GM18526 (cell line): Measurements from ENCODE around the gene PTTG1IP.

Experiments used
- POLR2A ChIP-seq: IDR thresholded peaks from 3 replicates; pipeline ENCODE4 v1.6.1; 2011; ENCODE audit not compliant: insufficient read length; ENCODE audit errors: extremely low read depth

The PTTG1IP gene

DNA sequence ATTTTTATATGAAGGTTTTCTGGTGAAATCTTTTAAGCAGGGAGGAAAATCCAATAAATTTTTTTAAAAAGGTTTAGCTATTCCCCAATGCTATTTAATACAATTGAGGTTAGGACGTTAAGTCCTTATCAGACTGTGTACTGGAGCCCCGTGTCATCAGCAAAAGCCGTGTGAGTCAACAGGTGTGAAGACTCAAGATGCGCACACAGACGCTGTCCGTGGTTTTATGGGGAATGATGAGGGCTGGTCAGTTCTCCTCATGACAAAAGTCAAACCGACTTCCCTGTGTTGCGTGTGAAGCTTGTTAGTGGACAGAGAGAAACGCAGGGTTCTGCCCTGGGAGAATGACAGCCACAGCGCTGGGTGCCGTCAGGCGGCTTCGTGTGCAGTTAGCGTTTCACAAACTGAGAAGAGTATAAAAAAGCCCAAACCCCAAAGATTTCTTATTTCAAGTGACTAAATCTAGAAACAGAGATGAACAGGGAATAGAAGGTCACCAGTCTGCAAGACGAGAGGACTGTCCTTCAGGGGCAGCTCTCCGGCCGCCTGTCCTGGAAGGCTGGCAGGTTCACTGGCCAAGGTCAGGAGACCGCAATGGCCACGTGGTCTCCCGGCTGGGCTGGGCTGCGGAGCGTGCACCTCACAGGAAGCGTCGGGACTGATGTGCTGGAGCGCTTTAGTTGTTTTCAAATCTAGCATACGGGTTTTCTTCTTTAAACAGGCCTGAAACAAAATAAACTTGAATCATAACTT is 22.4 kb downstream of the PTTG1IP start:
- no peak for TF ChIP-seq POLR2A

DNA sequence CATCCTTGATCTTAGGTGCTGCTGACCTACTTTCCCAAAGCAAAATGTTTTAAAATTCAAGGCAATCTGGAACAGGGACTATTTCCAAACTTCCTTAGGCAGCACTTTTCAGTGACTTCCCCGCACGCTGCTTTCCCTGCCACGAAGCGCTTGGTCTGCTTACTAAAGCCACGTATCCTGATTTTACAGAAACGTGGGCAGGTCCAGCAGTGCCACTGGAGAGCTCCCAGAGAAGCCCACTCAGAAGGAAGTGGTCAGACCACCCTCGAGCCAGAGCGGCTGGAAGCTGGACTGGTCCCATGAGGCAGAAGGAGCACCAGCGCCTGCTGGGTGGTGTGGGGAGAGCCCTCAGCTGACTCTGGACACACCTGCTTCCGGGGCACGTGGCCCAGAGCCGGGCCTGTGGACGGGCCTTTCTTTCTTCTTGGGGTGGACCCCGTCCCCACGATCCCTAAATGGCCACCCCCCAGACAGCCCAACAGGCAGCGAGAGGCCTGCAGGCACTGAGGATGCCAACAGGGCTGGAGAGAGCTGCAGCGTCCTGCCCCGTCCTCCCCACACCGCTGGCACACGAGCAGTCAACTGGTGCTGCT is 23.2 kb downstream of the PTTG1IP start:
- no peak for TF ChIP-seq POLR2A

DNA sequence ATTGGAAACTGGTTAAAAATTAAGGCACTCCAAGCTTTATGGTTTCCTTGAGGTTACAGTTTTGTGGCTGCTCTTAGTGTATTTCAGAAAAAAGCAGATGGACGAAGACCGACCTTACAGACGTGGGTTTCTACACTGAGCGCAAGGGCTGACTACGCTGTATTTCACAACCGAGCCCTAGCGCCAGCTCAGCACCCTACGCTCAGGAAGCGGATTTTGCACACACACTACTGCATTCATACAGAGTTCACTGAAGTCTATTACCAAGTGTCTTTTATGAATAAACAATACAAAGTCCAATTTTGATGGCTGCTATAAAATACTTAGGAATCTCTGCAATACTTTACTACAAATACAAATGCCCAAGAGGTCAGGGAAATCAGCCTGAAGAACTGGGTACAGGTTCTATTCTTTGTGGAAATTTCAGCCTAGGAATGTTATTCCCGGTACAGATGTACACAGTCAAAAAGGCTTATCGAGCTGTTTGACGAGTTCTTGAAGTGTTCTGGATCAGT is 23.8 kb downstream of the PTTG1IP start:
- no peak for TF ChIP-seq POLR2A

DNA sequence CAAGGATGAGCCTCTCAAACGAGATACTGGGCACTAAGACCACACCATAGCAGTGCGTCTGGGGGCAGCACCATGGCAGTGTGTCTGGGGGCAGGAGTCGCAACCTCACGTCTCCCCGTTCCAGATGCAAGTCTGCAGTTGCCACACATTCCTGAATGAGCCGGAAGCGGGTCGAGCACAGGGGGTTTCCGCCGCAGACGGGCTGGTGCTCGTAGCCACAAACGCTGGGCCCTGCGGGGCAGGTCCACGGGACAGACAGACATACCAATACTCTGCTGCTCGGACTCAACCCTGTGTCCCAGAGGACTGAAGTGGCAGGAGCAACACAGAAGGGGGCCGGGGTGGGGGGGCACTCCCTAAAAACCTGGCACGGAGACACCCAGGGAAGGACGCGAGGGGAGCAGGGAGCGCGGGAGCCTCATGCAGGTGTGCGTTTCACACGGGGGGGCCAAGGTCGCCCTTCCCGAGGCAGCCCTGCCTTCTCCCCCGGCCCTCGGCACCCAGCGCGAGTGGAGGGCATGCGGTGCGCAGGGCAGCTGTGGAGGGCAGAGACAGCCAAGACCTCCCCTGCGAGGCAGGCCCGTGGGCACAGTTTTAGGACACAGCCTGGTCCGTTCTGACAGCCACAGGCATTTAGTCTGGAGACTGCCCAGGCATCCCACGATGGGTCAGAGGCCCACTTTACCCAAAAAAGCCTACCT is 24.5 kb downstream of the PTTG1IP start:
- no peak for TF ChIP-seq POLR2A

DNA sequence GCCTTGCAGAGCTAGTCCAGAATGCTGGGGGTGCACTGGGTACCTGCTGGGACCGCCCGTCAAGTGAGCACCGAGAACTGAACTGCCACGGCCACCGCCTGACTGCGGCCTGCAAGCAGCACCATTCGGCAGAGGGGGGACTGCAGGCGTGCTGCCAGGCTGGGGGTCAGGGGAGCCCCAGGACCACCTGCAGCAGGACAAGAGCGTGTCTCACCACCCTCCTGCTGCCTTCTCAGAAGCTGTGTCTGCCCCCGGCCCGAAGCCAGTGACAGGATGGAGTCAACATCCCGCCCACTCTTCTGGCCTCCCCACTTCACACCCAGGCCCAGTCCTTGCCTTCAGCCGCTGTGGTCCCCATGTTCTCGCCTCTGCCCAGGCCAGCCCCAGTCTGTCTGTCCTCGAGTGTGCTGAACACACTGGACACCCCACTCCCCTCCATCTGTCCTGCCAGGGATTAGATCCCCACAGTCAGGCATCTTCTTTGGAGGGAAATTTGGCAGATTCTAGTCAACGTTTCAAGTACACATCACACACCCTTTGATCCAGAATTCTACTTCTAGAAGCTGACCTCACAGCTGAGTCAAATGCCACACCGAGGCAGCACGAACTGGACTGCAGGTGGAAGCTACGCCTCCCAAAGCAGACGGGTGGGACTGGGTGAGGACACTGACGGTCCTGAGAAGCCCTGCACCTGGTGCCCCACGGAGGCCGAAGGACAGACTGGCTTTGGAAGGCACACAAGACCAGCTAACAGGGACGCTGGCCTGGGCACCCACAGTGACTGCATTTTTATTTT is 26.0 kb downstream of the PTTG1IP start:
- TF ChIP-seq POLR2A, result no peak

DNA sequence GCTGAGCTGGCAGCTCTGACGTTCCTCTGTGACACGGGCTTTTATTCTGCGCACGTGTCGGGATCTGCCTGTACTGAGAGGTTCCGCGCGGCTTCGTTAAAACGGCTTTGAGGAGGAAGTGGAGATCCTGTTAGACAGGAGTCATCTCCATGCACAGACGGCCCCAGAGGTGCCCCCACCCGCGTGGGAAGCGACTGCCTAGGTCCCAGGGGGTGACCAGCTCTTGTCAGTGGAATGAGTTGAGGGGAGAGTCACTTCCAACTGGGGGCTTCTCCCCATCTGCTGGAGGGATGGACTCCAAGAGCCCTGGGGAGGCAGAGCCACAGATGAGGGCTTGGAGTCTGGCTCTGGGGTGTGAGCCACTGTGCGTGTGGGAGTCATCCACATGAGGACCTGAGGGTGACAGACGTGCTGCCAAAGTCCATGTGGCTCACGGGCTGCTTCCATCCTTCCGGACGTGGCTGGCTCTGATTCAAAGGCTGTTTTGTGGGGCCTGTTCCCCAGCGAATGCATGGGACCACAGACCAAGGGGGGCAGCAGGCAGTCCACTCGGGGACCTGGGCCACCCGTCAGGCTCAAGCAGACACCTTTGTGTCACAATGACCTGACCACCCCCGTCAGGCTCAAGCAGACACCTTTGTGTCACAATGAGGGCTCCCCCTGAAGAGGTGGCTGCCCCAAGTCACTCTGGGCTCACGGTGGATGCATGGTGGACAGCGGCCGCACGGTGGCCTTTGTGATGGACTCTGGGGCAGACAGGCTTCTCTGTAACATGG is 26.8 kb downstream of the PTTG1IP start:
- no peak for TF ChIP-seq POLR2A

DNA sequence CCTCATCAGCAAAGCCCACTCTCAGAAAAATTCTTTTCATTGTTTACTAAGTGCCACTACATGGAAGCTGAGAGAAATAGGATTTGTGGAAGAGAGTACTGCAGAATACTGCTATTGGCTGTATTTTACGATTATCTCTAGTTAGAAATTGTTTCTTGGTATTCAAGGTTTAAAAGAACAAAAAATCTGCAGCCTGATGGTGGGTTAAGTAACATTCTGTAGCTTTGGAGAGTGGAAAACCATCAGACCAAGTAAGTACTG is 27.3 kb downstream of the PTTG1IP start:
- no peak for TF ChIP-seq POLR2A

DNA sequence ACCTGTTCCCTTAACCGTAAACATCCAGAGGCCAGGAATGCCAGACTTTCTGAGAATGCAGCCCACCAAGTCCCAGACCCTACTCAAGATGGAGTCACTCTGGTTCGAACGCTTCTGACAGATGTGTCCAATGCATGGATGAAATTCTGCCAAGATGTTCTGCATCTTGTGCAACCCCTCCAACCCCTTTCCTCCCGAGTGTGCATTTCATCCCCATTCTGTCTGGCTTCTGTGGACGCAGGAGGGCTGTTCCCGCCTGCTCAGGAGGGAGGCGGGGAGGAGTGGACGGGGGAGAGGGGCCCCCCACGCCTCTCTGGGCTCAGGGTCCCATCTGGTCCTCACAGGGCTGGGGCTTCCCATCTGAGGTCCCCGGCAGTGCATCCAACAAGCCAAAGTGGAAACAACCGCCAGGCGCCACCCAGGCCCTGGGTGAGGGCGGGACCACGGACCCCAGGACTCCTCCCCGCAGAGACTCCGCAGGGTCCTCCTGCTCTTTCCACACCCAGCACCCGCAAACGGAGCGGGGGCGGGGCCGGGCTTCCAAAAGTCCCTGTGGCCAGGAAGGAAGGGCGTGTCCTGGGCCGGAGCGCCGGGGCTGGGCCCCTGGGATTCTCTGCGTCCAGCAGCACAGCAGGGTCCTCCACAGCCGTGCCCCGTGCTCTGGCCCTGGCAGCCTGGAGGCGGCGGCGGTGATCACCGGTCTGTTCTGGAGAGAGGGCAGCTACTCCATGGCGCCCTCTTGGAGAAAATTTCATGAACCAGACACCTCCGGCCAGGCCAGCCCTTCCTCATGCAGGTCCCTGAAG is 27.9 kb downstream of the PTTG1IP start:
- TF ChIP-seq POLR2A, result no peak

DNA sequence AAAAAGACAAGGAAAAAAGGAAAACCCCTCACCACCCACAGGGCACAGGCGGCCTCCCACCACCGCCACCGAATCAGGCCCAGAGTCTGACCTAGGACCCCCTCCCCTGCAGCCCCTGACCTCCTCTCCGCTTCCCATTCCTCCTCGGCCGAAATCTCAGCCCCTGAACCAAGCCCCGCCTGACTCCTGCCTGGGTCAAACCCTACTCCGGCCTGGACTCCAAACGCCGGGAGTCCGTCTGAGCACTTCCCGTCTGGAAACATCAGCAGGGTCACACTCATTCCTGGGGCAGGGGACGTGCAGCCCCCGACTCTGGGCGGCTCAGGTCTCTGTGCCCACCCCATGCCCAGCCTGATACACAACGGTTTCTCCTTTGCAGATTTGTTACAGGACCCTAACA is 29.2 kb downstream of the PTTG1IP start:
- no peak for TF ChIP-seq POLR2A

DNA sequence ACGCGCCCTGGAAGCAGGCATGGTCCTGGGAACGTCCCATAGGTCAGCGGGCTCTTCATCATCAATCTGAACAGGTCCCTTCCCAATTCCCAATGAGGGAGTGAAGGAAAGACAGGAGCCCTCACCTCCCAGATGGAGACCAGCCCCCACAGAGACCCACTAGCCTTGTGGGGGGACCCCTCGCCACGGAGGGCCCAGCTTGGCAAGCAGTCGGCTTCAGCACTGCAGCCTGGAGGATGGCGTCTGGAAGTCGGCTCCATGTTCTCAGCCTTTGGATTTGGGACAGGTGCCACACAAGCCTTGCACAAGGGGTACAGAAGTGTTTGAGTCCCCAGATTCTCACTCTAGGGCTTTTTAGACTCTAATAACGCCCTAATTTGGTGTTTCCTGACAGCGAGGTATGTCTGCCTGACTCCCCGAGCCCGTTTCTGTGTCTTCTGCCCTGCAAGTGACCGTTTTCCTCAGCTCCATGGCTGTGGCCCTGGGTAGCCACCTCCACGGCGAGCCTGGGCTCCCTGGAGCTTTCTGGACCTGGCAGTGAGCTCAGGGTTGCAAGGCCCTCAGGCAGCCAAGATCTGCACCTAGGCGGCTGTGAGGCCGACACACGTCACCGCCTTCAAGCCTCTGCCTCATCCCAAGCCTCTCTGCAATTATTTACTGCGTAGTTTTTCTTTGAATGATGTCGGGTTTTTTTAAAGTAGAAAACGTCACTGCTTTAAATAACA is 30.6 kb downstream of the PTTG1IP start:
- TF ChIP-seq POLR2A, result no peak

DNA sequence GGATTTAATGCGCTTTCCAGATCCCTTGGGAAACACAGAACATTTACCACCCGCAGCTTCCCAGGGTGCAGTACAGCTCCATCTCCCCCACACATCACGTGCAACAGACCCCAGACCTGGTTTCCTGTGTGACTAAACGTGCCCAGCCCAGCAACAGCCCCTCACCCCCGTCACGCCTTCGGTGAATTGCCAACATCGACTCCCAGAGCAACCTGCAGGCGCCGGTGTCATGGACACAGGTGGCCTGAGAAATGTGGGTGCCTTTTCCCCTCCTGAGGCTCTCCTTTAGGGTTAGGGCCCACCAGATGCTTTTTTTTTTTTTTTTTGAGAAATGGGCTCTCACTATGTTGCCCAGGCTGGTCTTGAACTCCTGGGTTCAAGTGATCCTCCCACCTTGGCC is 31.4 kb downstream of the PTTG1IP start:
- TF ChIP-seq POLR2A, result no peak

DNA sequence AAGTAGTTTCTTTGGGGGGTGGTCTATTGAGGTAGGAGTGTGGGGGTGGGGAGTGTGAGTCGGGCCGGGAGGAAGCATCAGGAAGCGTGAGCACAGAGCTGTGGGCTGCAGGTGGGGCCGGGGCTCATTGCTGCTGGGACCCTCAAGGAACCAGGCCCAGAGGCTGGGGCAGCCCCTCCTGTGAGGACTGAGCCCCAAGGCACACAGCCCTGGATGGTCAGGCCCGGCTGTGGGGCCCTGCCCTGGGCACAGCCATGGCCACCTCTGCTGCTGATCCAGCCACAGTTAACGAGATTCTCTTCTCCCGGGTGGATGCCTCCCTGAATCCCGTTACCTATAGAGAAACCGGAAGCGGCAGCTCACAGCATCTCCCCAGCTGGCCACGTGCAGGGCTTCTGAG is 32.7 kb downstream of the PTTG1IP start:
- TF ChIP-seq POLR2A, result no peak

DNA sequence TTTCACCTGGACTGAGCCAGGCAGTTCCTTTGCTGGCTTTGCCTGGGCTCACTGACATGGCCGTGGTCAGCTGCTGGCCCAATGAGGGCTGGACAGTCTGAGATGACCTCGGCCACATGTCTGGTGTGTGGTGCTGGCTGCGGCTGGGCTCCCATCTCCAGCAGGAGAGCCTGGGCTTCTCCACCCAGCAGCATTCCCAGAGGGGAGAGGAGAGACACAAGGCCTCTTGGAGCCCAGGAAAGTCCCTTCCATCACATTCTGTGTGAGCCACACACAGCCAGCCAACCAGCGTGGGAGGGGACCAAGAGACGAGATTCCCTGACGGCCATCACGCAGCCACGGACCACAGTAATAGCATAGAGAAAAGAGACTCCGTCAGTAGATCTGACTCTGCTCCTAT is 34.5 kb downstream of the PTTG1IP start:
- TF ChIP-seq POLR2A, result no peak
